Epithelial cell of esophagus (primary cell): ENCODE data around the gene ROBO1.
"Not testable (repeated sequence)": the region's sequence is repeated elsewhere in the genome, so short reads cannot be mapped to it uniquely, and the experiment has no call there.

Experiments used
- DNase-seq: peaks from one replicate; pipeline ENCODE4 v3.0.0; 2010; ENCODE audit warnings: low read depth
- H3K4me3 ChIP-seq: 2 replicates; pipeline ENCODE4 v1.5.1; 2011; ENCODE audit warnings: mild to moderate bottlenecking, low read length, control low read depth
- TF ChIP-seq, protein P1 (sequence below): IDR thresholded peaks from 2 replicates; pipeline ENCODE4 v1.5.1; 2011; ENCODE audit warnings: low read depth, mild to moderate bottlenecking, low read length, control low read depth, inconsistent platforms; ENCODE audit not compliant: insufficient read depth; ENCODE audit errors: missing control alignments

The ROBO1 gene

DNA sequence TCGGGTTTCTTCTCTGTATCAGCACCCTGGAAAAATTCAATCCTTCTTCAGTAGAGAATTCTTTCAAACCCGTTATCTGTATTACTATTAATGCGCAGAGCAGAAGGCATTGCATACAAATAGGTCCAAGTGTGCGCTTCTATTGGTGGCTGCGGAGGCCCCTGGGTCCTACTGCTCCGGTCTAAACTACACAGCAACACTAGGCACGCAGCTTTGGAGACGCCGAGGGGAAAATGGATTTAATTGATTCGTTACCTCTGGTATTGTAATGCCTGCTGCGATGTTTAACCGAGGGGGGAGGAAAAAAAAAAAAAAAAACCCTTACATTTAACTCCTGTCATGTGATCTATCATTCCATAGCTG lies at the start of gene ROBO1:
TSS of gene ROBO1 (minus strand) at position 94 of the 363 bp plus-strand sequence.
- TF ChIP-seq, protein P1, sequence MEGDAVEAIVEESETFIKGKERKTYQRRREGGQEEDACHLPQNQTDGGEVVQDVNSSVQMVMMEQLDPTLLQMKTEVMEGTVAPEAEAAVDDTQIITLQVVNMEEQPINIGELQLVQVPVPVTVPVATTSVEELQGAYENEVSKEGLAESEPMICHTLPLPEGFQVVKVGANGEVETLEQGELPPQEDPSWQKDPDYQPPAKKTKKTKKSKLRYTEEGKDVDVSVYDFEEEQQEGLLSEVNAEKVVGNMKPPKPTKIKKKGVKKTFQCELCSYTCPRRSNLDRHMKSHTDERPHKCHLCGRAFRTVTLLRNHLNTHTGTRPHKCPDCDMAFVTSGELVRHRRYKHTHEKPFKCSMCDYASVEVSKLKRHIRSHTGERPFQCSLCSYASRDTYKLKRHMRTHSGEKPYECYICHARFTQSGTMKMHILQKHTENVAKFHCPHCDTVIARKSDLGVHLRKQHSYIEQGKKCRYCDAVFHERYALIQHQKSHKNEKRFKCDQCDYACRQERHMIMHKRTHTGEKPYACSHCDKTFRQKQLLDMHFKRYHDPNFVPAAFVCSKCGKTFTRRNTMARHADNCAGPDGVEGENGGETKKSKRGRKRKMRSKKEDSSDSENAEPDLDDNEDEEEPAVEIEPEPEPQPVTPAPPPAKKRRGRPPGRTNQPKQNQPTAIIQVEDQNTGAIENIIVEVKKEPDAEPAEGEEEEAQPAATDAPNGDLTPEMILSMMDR = no peak
- H3K4me3 ChIP-seq = no peak within 1 kb of the TSS
- no peak for DNase-seq

DNA sequence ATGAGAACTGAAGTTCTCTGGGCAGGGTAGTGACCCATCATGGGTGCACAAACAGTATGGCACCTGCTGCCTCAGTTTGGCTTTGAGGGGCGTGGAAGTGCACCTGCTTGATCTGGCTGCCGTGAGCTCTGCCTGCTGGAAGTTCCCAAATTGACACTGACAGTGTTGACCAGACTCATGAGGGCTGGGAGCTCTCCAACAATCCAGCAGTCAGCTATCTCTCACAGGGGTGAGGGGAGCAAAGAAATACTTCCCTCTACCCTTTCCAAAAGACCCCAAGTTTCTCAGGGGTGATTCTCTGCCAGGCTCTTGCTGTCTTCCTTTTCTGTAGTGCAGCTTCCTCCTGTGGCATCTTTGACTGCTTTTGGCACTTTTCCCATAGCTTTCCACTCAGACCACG lies 49.4 kb upstream of the ROBO1 start:
- H3K4me3 ChIP-seq = no peak overlapping the region
- no peak for DNase-seq
- TF ChIP-seq, protein P1 = no peak

DNA sequence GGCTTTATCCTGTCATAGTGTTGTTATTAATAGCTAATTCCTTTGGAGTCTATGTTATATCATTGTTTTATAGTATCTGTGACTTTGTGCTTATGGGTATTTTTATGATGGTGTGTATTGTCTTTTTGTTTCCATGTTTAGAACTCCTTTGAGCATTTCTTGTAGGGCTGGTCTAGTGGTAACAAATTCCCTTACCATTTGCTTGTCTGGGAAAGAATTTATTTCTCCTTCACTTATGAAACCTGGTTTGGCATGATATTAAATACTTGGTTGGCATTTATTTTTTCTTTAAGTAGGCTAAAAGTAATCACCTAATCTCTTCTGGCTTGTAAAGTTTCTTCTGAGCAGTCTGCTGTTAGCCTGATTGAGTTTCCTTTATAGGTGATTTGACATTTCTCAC lies 47.7 kb upstream of the ROBO1 start:
- DNase-seq = no peak
- no peak overlapping the region for H3K4me3 ChIP-seq
- TF ChIP-seq, protein P1 = no peak

DNA sequence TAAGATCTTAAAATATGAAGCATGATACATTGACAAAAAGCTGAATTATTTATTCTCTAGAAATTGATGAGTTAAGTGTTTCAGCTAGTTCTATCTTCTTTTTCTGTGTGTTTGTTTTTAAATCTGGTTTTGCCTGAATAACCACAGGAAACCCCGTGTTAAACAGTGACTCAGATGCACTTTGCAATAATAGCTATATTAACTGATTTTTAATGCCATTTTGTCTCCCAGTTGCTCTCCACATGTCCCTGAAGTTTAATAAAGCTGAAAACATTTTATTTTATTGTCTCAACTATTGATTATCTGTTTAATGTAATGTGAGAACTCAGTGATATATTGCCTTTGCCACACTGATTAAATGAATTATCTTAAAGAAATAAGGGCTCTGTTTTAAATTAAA lies 42.8 kb upstream of the ROBO1 start:
- DNase-seq = peak; percentile 5
- TF ChIP-seq, protein P1 = no peak
- H3K4me3 ChIP-seq = no peak overlapping the region

DNA sequence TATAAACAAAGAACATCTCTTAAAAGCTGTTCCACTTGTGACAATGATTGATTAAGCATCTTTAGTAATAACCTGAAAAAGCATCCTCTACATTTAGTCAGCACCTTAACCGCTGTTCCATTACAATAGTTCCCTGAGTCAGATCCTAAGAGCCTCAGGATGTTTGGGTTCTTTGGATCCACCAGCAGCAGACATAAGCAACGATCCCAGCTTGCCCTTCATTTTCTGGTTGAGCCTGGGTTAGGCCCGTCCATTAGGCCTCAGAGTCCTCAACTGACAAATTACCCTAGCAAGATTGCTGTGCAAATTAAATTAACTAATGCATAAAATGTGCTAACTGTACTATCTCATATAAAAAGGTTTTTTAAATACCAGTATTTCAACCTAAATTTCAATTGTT lies 42.3 kb upstream of the ROBO1 start:
- DNase-seq = no peak
- TF ChIP-seq, protein P1 = no peak
- H3K4me3 ChIP-seq = no peak overlapping the region

DNA sequence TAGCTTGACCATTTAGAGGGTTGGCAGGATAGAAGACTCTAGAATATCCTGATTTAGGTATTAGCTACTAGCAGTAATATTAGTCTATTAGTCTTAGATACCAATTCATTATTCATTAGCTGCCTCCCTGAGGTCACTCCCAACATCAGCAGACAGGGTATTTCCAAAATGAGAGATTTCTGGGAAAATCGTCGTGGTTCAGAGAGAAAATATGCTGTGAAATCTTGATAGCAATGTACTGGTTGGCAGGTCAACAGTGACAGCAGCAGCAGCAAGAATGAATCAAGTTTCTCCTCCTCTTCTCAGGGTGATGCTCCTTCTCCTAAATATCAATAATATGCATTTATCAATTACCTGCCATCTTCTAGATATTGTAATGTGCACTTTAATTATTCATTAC lies 41.3 kb upstream of the ROBO1 start:
- TF ChIP-seq, protein P1 = no peak
- DNase-seq = no peak
- no peak overlapping the region for H3K4me3 ChIP-seq

DNA sequence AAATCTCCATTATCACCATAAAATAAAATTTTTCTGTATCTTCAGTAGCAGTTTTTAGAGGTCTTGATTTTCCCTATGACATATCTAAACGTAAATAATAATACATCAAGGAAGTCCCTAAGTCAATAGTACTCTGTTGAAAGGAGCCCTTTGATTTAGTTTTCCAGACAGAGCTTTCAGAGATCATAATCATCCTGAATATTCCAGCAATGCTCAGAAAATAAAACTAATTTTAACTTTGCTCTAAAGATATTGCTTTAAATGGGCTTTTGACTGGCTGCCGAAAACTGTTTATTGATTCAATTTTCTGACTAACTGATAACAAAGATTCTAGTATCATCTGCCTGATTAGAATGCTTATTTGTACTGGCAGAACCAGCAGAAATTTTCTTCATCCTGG lies 40.7 kb upstream of the ROBO1 start:
- no peak overlapping the region for H3K4me3 ChIP-seq
- TF ChIP-seq, protein P1 = no peak
- no peak for DNase-seq

DNA sequence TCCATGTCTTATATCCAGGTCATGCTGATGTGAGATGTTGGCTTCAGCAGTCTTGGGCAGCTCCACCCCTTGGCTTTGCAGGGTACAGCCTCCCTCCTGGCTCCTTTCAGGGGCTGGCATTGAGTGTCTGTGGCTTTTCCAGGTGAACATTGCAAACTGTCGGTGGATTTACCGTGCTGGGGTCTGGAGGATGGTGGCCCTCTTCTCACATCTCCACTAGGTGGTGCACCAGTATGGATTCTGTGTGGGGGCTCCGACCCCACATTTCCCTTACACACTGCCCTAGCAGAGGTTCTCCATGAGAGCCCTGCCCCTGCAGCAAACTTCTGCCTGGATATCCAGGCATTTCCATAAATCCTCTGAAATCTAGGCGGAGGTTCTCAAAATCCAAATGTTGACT lies 22.4 kb upstream of the ROBO1 start:
- not testable (repeated sequence) for H3K4me3 ChIP-seq

More for the DNA sequence above, 22.4 kb upstream of the ROBO1 start:
- not testable (repeated sequence) for DNase-seq
